Measurements from ENCODE around the gene CASP7. TPM values are rescaled to one million over a fixed set of nuclear protein-coding genes. Genes with fewer than 3 reads are reported as not detected.

CASP7 gene
- total RNA-seq, 3 donors from 2014 or later = 19.0 to 27.2 (median 24.3) TPM

DNA sequence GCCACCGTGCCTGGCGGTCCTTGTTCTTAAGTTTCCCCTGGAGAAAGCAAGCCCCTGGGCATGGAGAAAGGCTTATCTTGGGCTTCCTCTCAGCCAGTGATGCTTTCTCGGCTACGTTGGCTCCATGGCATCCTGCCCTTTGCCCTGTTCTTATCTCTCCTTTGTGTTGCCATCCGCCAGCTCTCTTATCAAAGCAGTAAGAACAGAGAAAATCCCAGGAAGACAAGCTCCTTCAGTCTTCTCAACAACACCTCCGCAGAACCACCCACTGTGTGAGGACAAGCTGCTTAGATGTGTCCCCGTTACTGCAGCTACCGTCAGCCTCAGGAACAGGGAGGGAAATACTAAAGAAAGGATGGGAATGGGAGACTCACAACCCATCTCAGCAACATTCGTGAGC, 75.1 kb downstream of the CASP7 start:
- no peak for DNase-seq (ENCODE audit: low spot score in 2 of 2)
- intact Hi-C loops (cut with DNase I; ENCODE audit: low total_unique reads) = no loop called here
- Histone ChIP-seq H3K27ac (no peak overlapping the region), H3K27me3 (no peaks in the 10 kb centered on the region), H3K9me3 (no peaks in the 10 kb centered on the region), H3K4me1 (no peaks in the 10 kb centered on the region), H3K36me3 (no peaks in the 10 kb centered on the region), H3K4me3 (no peak overlapping the region)
- TF ChIP-seq POLR2A (IDR thresholded peaks at IDR 0.05) = no peak
- no peak for TF ChIP-seq POLR2AphosphoS5 (IDR thresholded peaks at IDR 0.05)
- TF ChIP-seq, protein P1, sequence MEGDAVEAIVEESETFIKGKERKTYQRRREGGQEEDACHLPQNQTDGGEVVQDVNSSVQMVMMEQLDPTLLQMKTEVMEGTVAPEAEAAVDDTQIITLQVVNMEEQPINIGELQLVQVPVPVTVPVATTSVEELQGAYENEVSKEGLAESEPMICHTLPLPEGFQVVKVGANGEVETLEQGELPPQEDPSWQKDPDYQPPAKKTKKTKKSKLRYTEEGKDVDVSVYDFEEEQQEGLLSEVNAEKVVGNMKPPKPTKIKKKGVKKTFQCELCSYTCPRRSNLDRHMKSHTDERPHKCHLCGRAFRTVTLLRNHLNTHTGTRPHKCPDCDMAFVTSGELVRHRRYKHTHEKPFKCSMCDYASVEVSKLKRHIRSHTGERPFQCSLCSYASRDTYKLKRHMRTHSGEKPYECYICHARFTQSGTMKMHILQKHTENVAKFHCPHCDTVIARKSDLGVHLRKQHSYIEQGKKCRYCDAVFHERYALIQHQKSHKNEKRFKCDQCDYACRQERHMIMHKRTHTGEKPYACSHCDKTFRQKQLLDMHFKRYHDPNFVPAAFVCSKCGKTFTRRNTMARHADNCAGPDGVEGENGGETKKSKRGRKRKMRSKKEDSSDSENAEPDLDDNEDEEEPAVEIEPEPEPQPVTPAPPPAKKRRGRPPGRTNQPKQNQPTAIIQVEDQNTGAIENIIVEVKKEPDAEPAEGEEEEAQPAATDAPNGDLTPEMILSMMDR (IDR thresholded peaks at IDR 0.05) = no peak

DNA sequence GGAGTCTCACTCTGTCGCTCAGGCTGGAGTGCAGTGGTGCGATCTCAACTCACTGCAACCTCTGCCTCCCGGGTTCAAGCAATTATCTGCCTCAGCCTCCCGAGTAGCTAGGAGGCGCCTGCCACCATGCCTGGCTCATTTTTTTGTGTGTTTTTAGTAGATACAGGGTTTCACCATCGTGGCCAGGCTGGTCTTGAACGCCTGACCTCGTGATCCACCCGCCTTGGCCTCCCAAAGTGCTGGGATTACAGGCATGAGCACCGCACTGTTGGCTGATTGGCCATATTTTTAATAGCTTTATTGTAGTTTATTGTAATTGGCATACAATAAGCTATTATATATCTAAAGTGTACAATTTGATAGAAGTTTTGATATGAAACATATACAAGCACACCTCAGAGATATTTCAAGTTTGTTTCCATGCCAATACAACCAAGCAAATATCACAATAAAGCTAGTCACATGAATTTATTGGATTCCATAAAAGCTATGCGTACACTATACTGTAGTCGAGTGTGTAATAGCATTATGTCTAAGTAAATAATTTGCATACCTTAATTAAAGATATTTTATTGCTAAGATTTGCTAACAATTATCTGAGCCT, 77.3 kb downstream of the CASP7 start:
- Histone ChIP-seq H3K27me3 (no peaks in the 10 kb centered on the region), H3K9me3 (no peaks in the 10 kb centered on the region), H3K4me1 (no peaks in the 10 kb centered on the region), H3K4me3 (no peak overlapping the region), H3K27ac (no peak overlapping the region), H3K36me3 (no peaks in the 10 kb centered on the region)
- DNase-seq (ENCODE audit: low spot score in 2 of 2) = no peak
- intact Hi-C loops (cut with DNase I; ENCODE audit: low total_unique reads) = no loop called here
- TF ChIP-seq, protein P1 (IDR thresholded peaks at IDR 0.05) = no peak
- TF ChIP-seq POLR2AphosphoS5 (IDR thresholded peaks at IDR 0.05) (no peak), POLR2A (IDR thresholded peaks at IDR 0.05) (no peak)

DNA sequence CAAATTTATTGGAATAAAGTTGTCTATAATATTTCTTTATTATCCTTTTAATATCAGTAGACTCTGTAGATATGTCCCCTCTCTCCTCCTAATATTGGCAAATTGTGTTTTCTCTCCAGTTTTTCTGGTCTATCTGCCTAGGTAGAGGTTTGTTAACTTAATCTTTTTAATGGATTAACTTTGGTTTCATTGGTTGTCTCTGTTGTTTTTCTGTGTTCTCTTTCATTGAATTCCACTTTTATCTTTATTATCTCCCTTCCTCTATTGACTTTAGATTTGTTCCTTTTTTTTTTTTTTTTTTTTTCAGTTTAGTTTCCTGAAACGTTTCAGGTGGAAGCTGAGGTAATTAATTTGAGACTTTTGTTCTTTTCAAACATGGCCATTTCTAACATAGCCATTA, 82.4 kb downstream of the CASP7 start:
- H3K27ac ChIP-seq = no peak overlapping the region
- H3K4me1 ChIP-seq = no peaks in the 10 kb centered on the region
- intact Hi-C loops (cut with DNase I; ENCODE audit: low total_unique reads) = no loop called here
- no peaks in the 10 kb centered on the region for H3K36me3 ChIP-seq
- no peaks in the 10 kb centered on the region for H3K27me3 ChIP-seq
- DNase-seq (ENCODE audit: low spot score in 2 of 2) = no peak
- TF ChIP-seq POLR2AphosphoS5 (IDR thresholded peaks at IDR 0.05) (no peak), POLR2A (IDR thresholded peaks at IDR 0.05) (no peak)
- TF ChIP-seq, protein P1 (IDR thresholded peaks at IDR 0.05) = no peak
- peaks cover 0 to 8% of the 10 kb centered on the region in 2 donors for H3K9me3 ChIP-seq
- no peak overlapping the region for H3K4me3 ChIP-seq

DNA sequence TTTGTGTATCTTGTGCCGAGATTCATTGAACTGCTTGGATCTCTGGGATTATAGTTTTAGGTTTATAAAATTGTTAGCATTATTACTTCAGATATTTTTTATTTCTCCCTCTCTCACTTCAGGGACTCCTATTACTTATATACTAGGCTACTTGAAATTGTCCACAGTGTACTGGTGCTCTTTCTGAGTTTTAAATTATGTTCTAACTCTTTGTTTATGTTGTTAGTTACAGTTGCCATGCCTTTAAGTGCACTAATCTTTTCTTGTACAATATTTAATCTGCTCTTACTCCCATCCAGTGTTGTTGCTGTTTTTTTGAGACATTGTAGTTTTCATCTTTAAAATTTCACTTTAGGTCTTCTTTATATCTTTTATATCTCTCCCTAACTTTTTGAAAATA, 84.9 kb downstream of the CASP7 start:
- Histone ChIP-seq H3K9me3 (peaks cover 0 to 8% of the 10 kb centered on the region in 2 donors), H3K36me3 (no peaks in the 10 kb centered on the region), H3K4me1 (no peaks in the 10 kb centered on the region), H3K4me3 (no peak overlapping the region), H3K27ac (no peak overlapping the region), H3K27me3 (no peaks in the 10 kb centered on the region)
- no peak for DNase-seq (ENCODE audit: low spot score in 2 of 2)
- intact Hi-C loops (cut with DNase I; ENCODE audit: low total_unique reads) = no loop called here
- TF ChIP-seq, protein P1 (IDR thresholded peaks at IDR 0.05) = no peak
- TF ChIP-seq POLR2A (IDR thresholded peaks at IDR 0.05) (no peak), POLR2AphosphoS5 (IDR thresholded peaks at IDR 0.05) (no peak)

DNA sequence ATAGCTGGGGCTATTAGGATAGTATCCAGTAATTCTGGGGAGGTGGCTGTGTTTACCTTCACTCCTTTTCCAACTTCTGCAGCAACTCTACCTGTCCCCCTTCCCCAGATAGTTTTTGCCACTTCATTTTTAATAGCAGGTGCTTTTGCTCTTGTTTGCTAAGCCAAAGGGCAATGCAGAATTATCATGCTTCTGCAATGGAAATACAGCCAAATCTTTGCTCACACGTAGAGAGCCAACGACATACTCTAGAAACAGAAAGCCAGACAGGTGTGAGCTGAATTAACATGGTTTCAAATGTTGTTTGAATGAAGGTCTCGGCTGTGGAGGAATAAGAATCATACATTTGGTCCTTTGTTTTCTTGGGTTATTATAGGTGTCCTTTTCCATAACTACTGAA, 86.2 kb downstream of the CASP7 start:
- Histone ChIP-seq H3K27me3 (no peaks in the 10 kb centered on the region), H3K9me3 (peaks cover 0 to 8% of the 10 kb centered on the region in 2 donors), H3K36me3 (no peaks in the 10 kb centered on the region), H3K4me3 (no peak overlapping the region), H3K27ac (no peak overlapping the region), H3K4me1 (no peaks in the 10 kb centered on the region)
- intact Hi-C loops (cut with DNase I; ENCODE audit: low total_unique reads) = no loop called here
- DNase-seq (ENCODE audit: low spot score in 2 of 2) = no peak
- TF ChIP-seq POLR2AphosphoS5 (IDR thresholded peaks at IDR 0.05) = no peak
- TF ChIP-seq POLR2A (IDR thresholded peaks at IDR 0.05) = no peak
- TF ChIP-seq, protein P1 (IDR thresholded peaks at IDR 0.05) = no peak
